NCI-H69 (cell line): ENCODE measurements around the gene BCL2L13.
A peak's percentile ranks its signal among the peaks of the same experiment; 100 is the strongest.

Experiments
- DNase-seq: peaks from one replicate; lab custom pipeline; 2025; lab: John Stamatoyannopoulos, UW

BCL2L13 gene

DNA sequence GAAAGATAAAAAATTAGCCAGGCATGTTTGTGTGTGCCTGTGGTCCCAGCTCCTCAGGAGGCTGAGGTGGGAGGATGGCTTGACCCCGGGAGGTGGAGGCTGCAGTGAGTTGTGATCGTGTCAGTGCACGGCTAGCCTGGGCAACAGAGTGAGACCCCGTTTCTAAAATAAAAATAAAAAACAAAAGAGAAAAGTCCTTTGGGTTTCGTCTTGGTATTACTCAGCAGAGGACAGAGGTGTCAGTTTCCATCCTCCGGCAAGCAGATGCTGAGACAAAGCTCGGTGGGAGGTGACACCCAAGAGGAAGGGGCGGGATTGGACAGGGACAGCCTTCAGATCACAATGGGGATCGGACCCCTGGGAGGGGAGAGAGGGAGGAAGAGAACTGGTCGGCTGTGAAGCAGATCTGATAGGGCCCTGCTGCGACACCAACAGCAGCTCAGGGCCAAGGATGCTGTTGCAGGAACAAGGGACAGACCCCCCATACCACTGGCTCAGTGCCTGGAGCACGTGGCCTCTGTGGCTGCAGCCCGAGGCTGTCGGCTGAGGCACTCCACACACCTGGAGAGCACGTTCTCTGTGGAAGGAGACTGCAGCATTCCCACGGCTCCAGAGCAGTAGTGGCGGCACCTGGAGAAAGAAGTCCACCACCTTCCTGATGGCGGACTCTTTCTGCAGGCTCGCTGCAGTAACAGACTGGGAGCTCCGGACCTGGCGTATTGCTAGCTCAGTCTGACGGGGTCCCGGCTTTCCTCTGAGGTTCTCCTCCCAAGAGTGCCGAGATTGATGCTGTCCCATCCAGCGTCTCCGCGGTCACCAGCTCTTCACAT lies 140.9 kb downstream of the BCL2L13 start:
- peak; percentile 60 for DNase-seq

DNA sequence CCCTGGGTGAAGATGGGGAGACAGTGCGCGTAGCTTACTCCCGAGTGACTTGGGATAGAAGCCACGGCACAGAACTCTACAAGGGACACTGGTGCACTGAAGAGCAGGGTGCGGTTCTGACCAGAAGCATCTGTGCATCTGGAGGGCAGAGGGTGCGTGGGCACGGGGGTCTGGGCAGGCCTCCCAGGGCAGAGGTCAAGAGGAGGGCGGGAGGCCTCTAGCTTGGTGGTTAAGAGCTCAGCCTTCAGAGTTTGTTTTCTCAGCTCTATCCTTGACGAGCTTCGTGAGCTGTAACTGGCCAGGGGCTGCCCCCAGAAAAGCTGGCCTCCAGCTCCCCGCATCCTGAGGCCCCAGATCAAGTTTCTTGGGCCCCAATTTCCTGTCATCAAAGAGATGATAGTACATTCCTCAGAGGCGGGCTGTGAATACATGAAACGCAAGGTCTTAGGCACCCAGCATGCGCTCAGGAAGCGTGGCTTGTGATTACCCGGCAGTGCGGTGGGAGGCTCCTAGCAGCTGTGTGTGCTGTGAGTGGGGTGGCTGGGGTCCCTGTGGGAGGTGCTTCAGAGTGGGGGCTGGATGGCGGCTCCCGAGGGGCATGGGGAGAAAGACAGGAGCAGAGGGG lies 141.7 kb downstream of the BCL2L13 start:
- DNase-seq = no peak
